Superior temporal gyrus (tissue), 1 donor: ENCODE data around the gene GP2.

Experiments used
- DNase-seq: peaks from one replicate; pipeline ENCODE4 v3.0.0-alpha.2; 2016; ENCODE audit errors: extremely low spot score

GP2 gene

GRCh38 chr16:20307240-20307671, 20.1 kb downstream of the GP2 start:
- DNase-seq: no peak

- no peak for DNase-seq
Observed at GRCh38 chr16:20306401-20306800, 20.9 kb downstream of the GP2 start.

GRCh38 chr16:20303012-20303411, 24.3 kb downstream of the GP2 start:
- DNase-seq: no peak

GRCh38 chr16:20302389-20302788, 24.9 kb downstream of the GP2 start:
- no peak for DNase-seq

- DNase-seq: no peak
Observed at GRCh38 chr16:20301840-20302239, 25.5 kb downstream of the GP2 start.

- DNase-seq: peak; percentile 71
Observed at GRCh38 chr16:20300312-20301097, 26.8 kb downstream of the GP2 start.

- DNase-seq: no peak
Observed at GRCh38 chr16:20298452-20298851, 28.9 kb downstream of the GP2 start.

- DNase-seq: no peak
Observed at GRCh38 chr16:20291208-20292206, 35.8 kb downstream of the GP2 start.

- no peak for DNase-seq
Observed at GRCh38 chr16:20289571-20289970, 37.7 kb downstream of the GP2 start.

- DNase-seq: no peak
Observed at GRCh38 chr16:20285993-20286499, 41.3 kb downstream of the GP2 start.

- DNase-seq: no peak
Observed at GRCh38 chr16:20280259-20280658, 47.1 kb downstream of the GP2 start.

- no peak for DNase-seq
Observed at GRCh38 chr16:20271893-20272292, 55.4 kb downstream of the GP2 start.

- no peak for DNase-seq
Observed at GRCh38 chr16:20268409-20268808, 58.9 kb downstream of the GP2 start.

GRCh38 chr16:20265019-20265418, 62.3 kb downstream of the GP2 start:
- DNase-seq: no peak

GRCh38 chr16:20263138-20263855, 64.0 kb downstream of the GP2 start:
- no peak for DNase-seq

- no peak for DNase-seq
Observed at GRCh38 chr16:20262248-20262647, 65.1 kb downstream of the GP2 start.

- DNase-seq: no peak
Observed at GRCh38 chr16:20260215-20261009, 66.9 kb downstream of the GP2 start.
